Bone marrow (tissue), 2 donors: ENCODE measurements around the gene TIMM17B.
"Not testable (repeated sequence)": the region's sequence is repeated elsewhere in the genome, so short reads cannot be mapped to it uniquely, and the experiment has no call there.

Experiments used
- DNase-seq, 2 donors: peaks; one replicate each; lab custom pipeline; 2025; lab: John Stamatoyannopoulos, UW

The TIMM17B gene

DNA sequence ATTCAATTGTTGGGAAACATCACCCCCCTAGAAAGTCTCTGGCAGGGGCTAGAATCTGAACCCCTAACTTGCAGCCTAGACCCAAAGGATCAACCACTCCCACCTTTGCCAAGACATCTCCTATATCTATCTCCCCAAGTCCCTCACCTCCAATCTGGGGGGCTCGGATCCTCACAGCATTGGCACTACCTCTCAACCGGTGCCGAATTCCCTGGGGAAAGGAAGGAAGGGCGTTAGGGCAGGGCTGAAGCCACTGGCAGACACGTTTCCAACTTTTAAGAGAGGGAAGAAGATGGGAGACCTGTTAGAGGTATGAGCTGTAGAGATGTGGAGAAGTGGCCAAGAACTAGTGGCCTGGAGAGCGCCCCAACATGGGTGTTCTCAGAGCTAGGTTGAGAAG lies 2.7 kb downstream of the TIMM17B start:
- DNase-seq = no peak

DNA sequence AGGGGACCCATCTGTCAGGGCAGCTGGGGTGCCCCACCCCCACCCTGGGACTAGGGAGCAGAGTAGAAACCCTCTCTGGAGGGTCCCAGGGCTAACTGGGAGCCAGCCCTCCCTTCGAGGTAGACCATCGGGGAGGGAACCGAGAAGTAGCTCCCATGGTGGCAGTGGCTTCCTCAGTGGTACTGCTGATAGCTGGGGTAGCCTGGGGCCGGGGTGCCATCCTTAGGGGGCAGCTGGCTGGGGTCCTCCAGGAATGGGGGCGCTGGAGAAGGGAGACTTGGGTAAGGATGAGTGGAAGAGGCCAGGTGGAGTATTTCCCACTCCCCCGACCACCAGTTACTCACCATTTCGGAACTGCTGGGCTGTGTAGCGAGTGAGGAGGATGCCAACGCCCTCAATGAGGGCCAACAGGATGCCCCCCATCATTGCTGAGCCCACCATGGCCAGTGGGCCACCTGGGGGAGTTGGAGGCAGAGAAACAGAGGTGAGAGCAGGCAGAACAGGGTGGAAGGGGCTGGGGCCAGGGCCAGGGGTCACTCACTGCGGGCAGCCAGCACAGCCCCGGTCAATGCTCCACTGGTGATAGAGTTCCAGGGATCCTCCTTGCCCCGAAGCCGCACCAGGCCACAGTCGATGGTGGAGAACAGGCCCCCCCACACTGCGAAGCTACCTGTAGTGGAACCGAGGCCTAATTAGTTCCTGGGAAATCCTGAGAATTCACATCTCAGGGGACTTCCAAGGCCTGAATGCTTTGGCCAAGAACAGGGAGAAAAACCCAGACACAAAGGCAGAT lies 3.8 kb downstream of the TIMM17B start:
- no peak for DNase-seq

DNA sequence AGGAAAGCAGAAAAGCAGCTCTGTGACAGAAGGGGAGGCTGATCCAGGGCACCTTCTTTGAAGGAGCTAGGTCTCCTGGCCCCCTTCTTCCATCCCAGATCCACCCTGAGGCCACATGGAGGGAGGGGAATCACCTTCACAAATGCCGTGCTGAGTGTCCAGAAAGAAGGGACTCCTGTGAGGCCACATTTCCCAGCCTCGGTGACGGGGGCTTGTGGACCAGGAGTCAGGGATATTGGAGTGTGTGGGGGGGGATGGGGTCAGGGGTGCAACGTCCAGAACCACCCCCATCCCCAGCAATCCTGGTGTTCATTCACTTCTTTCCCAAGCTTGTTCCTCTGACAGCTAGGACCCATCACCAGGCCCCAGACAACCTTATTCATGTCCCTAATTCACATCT lies 4.7 kb downstream of the TIMM17B start:
- no peak for DNase-seq

DNA sequence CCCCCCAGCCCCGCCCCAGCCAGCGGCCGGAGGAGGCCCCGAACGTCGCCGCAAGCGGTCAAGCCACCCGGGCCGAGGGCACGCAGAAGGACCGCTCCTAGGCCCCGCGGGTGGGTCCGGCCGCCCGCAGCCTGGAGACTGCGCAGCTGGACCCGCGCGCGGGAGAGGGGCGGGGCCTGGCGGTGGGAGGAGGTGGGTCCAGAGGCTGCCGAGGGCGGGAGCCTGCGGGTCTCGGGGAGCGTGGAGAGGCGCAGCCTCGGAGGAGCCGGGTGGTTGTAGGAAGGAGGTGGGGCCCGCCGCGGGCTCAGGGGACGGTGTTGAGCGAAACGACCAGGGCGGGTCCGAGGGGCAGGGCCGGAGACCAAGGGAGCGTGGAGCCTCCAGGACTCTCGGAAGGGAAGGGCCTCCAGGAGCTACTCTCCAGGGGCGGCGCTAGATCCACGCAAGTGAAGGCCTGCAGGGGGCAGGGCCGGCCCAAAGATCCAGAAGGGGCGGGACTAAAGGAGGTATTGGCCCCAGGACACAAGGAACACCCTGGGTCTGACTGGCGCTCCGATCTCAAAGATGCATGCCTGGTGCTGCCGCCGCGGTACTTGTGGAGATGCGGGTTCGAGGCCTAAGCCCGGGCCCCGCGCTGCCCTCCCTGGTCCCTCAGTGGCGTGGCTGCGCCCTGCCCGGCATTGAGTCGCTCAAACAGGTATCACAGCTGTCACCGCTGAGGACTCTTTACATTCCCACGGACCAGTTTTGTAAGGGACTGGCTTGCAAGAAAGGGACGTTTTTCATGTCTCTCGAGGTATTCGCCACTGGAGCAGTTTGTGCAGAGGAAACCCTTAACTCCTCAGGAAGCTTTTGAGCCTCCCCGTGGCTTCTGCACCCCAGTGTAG lies 5.9 kb downstream of the TIMM17B start:
- DNase-seq = peak; percentile 41 to 69

DNA sequence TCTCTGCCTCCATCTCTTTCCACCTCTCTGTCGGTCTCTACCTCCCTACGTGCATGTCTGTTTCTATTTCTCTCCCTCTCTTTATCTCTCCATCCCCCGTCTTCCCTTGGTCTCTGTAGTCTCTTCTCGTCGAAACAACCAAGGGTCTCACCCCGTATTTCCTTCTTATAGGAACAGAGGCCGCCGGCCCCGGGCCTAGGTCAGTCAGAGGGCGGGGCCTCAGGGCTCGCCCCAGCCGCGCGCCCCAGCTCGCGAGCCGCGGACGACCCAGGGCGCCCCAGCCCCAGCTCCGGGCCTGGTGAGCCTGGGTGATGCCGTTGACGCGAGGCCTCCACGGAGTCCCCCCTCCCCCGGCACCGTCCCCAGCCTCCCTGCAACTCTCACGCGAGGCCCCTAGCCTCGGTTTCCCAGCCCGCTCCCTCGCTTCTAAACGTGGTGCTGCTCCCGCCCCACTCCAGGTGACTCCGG lies 6.6 kb downstream of the TIMM17B start:
- no peak for DNase-seq

DNA sequence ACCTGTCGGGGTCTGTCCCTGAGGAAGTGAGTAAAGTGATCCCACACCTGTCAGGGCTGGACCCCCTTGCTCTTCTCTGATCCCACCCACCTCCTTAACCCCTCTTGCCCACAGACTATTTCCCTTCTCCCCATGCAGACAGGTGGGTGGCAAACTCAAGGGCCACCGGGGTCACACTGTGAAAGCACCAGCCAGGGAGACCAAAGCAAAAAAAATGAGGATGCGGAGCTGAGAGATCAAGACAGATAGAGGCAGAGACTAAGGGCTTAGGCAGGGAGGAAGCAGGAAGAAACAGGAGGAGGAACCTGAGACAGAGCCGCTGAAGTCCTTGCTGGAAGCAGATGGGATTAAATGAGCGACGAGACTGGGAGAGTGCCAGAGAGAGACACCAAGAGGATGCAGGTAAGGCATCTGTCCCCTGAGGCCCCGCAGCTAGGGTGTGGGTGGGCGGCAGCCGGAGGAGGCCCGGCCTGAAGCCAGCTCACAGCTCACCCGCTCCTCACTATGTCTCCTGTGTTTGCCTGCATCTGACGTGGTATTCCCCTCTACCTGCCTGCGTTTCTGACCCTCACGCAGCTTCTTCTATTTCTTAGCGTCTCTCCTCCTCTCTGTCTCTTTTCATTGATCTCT lies 7.2 kb downstream of the TIMM17B start:
- no peak for DNase-seq

DNA sequence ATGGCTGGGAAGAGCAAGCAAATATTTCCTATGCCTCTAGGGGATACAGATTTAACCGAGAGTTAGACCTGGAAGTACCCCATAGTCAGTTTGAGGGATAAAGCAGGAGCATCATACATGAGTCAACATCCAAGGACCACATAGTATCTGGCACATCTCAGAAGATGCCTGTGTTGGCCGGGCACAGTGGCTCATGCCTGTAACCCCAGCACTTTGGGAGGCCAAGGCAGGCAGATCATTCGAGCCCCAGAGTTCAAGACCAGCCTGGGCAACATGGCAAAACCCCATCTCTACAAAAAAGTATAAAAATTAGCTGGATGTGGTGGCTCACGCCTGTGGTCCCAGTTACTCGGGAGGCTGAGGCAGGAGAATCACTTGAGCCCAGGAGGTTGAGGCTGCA lies 11.0 kb downstream of the TIMM17B start:
- not testable (repeated sequence) for DNase-seq

DNA sequence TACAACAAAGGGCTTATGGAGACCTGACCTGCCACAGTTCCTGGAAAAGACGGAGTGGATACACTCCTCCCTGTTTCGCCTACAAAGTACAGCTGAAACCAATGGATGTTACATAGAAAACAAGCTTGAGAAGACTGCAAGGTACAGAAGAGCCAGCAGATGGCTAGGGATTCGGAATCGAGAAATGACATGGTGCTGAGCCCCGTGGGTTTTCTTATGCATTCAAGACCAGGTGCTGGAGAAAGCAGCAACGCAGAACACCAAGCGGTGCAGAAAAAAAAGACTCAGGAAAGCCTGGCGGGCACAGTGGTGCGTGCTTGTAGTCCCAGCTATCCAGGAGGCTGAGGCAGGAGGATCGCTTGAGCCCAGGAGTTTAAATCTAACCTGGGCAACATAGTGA lies 13.8 kb downstream of the TIMM17B start:
- no peak for DNase-seq

DNA sequence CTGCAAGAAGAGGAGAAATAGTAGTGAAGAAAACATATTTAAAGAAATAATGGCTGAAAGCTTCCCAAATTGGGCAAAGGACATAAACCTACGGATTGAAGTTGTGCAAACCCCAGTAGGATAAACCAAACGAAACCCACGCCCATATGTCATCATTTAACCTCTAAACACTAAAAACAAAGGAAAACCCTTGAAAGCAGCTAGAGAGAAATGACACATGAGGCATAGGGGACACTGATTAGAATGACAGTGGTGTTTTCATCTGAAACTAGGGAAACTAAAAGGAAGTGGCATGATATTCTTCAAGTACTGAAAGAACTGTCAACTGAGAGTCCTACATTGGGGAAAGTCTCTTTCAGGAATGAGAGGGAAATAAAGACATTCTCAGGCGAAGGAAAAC lies 20.6 kb downstream of the TIMM17B start:
- not testable (repeated sequence) for DNase-seq

DNA sequence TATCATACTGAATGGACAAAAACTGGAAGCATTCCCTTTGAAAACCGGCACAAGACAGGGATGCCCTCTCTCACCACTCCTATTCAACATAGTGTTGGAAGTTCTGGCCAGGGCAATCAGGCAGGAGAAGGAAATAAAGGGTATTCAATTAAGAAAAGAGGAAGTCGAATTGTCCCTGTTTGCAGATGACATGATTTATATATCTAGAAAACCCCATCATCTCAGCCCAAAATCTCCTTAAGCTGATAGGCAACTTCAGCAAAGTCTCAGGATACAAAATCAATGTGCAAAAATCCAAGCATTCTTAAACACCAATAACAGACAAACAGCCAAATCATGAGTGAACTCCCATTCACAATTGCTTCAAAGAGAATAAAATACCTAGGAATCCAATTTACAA lies 25.6 kb downstream of the TIMM17B start:
- not testable (repeated sequence) for DNase-seq

DNA sequence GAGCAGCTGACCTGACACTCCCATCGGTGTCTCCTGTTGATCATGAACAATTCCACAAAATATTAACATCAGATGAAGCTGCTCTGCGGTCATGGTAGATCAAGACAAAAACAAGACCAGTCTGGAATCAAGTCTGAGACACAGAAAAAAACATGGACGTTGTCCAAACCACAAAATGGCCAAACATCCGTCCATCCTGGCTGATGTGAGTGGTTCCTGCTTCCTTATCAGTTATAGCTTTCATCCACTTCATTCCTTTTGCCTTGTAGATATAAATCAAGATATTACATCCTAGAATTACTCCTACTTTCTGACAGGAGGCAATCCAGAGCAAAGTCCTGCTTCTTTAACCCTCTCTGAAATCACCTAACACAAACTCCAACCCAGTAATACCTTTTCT lies 33.4 kb downstream of the TIMM17B start:
- no peak for DNase-seq

DNA sequence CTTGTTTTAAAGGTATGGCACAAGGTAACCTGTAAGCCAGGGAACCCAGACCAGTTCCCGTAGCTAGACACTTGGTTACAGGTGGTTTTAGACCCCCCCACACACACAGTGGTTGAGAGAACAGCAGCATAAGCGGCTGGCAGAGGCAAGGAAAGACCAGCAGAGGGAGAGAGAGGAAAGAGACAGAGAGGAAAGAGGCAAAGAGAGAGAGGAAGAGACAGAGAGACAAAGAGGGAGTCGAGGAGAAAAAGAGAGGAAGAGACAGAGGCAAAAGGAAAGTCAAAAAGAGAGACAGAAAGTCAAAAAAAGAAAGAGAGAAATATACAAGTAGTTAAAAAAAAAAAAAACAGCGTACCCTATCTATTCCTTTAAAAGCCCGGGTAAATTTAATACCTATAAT lies 42.7 kb downstream of the TIMM17B start:
- no peak for DNase-seq

DNA sequence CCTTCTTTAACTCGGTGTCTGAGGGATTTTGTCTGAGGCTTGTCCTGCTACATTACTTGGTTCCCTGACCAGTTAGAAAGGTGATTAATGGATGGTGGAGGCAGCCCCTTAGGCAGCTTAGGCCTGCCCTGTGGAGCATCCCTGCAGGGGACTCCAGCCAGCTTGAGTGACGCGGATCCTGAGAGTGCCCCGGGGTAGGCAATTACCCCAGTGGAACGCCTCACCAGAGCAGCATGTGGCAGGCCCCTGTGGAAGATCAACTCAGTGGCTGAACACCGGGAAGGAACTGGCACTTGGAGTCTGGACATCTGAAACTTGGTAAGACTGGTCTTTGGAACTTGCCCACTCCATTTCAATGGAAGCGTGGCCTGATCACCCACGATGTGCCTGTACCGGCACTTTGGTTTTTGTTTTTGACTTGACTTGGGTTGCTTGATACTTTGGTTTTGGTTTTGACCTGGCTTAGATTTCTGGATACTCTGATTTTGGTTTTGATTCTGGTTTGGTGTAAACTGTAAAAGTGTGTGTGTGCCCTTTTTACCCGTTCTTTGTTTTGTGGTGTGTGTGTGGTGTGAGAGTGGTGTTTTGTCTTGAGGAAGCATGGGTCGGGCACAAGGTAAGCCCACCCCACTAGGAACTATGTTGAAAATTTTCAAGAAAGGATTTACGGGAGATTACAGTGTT lies 43.3 kb downstream of the TIMM17B start:
- not testable (repeated sequence) for DNase-seq

DNA sequence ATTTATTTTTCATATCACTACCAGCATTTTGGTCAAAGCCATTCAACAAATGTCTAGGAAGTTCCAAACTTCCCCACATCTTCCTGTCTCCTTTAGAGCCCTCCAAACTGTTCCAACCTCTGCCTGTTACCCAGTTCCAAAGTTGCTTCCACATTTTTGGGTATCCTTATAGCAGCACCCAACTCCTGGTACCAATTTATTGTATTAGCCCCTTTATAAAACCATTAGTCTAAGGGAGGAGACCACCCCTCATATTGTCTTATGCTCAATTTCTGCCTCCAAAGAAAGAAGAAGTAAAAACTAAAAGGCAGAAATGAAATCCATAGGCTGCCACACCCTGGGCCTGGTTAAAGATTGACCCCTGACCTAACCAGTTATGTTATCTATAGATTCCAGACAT lies 44.1 kb downstream of the TIMM17B start:
- DNase-seq = not testable (repeated sequence)

DNA sequence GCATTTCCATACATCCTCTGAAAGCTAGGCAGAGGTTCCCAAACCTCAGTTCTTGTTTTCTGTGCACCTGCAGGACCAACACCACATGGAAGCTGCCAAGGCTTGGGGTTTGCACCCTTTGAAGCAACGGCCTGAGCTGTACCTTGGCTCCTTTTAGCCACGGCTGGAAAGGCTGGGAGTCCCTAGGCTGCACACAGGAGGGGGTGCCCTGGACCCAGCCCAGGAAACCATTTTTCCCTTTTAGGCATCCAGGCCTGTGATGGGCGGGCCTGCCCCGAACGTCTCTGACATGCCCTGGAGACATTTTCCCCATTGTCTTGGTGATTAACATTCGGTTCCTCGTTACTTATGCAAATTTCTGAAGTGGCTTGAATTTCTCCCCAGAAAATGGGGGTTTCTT lies 44.7 kb downstream of the TIMM17B start:
- no peak for DNase-seq

DNA sequence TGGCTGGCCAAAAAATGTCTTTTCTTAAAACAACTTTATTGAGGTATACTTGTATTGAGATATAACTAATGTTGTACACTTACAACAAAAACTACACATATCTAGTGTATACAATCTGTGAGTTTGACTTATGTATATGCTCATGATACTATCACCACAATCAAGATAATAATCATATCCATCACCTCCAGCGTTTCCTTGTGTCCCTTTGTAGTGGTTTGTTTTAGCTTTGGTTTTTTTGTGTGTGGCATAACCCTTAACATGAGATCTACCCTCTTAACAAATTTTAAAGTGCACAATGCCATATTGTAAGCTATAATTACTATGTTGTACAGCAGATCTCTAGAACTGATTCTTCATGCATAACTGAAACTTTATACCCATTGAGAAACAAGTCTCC lies 48.7 kb downstream of the TIMM17B start:
- no peak for DNase-seq
